Left hindlimb (tissue), 1 donor: ENCODE data around the gene MTMR1.
A peak's percentile ranks its signal among the peaks of the same experiment; 100 is the strongest.

Experiments used
- DNase-seq: peaks from one replicate; pipeline ENCODE4 v3.0.0-alpha.2; 2018

MTMR1 gene

DNA sequence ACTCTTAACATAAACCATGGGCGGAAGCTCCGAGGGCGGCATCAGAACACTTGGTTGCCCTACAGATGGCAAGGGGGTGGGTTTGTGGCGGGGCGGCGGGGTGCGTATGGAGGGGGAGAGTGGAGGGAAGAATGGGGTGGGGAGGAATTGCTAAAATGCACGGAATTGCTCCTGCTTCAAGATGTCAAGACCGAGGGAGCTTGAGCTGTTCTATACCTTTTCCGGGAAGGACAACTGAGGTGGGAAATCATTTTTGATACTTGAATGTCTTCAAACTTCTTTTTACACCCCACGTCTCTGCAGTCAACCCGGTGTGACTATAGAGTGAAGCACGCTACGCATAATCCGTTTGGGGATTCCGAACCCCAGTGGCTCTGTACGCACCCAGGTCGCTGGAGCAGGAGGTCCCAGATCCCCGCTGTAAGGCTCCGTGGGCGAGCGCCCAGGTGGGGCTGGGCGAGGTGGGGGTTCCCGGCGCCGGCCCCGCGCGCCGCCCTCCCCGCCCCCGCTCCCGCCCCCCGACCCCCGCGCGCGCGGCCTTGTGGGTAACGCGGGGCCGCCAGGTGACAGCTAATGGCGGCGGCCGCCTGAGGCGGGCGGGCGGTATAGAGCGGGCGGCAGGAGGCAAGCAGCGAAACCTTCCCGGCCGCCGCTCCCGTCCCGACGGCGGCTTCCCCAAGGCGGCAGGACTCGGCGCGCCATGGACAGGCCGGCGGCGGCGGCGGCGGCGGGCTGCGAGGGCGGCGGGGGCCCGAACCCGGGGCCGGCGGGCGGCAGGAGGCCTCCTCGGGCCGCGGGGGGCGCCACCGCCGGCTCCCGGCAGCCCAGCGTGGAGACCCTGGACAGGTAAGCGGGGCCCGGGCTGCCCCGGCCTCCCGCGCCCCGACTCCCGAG, at the start of gene MTMR1:
Gene MTMR1 (plus strand): TSS at position 566 of the 894 bp plus-strand sequence. CDS start 135 bp downstream, at position 701.
- peak; percentile 43 for DNase-seq

DNA sequence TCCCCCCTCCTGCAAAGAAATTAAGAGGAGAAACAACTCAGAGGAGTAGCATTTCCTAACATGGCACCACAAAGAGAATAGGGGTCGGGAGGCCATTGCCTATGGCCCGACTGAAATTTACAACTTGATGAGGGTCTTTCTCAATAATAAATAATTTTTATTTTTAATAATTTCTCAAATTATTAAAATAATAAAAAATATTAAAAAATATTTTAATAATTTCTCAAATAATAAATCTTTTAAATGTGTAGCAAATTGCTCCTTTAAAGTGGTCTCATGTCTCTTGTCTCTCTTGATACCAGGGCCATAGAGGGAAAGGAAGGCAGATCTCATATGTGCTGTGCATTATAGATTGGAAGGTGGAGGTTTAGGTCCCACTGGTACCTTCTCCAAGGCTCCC, 49.2 kb upstream of the MTMR1 start:
- no peak for DNase-seq

DNA sequence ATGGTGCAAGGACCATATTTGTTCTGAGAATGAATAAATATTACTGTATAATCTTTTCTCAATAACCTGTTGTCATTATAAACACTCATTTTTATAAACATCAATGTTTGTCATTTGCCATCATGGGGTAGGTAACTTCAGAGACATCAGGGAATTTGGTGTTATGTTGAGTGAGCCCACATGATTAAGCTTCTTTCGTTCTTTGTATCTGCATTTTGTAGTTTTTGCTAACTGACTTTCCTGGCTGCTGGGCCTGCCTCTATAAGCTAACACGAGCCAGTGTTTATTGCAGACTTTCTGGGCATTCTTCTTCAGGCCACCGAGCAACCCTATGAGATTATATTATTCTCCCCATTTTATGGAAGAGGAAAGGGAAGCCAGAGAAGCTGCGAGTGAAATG, 48.8 kb upstream of the MTMR1 start:
- no peak for DNase-seq

DNA sequence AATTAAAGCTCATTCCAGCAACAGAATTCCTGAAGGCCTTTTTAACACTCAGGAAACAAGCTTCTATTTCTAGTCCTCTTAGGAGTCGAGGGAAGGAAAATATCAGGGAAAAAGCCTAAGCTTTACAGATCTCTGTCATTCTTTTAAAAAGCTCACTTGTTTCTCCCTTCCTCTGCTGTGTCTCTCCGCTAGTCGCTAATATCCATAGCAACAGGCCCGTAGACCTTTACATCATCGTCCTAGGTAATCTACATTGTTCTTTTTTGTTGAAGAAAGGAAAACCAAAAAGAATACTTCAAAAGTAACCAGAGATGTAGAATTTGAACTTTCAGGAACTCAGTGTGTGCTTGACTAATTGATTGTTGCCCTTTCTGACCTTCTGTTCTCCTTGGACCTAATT, 45.9 kb upstream of the MTMR1 start:
- DNase-seq: no peak

DNA sequence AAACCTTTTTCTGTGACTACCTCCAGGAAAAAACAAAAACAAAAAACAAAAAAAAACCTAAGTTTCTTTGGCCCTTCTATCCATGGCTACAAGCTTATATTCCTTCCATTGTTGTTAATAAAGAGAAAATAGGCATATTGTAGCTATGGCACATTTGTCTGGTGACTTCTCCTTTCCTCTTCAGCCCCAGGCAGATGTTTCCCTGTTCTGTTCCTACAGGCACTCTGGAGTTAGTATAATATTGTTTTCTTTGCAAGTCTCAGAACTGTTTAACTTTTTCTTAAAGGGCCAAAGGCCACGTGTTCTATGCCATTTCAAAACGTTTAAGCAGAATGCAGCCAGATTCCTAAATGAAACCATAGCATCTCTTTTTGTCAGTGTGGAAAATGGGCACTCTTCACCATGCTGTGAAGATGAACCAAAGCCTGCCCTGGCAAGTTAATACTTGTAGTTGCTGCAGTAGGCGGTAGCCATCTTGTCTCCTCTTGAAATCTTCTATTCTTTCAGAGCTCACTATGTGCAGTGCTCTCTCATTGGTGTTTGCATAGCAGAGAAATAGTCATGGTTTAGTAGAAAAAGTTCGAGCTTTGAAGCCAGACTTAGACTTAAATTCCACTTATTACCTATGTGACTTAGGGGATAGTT, 44.8 kb upstream of the MTMR1 start:
- DNase-seq: no peak

DNA sequence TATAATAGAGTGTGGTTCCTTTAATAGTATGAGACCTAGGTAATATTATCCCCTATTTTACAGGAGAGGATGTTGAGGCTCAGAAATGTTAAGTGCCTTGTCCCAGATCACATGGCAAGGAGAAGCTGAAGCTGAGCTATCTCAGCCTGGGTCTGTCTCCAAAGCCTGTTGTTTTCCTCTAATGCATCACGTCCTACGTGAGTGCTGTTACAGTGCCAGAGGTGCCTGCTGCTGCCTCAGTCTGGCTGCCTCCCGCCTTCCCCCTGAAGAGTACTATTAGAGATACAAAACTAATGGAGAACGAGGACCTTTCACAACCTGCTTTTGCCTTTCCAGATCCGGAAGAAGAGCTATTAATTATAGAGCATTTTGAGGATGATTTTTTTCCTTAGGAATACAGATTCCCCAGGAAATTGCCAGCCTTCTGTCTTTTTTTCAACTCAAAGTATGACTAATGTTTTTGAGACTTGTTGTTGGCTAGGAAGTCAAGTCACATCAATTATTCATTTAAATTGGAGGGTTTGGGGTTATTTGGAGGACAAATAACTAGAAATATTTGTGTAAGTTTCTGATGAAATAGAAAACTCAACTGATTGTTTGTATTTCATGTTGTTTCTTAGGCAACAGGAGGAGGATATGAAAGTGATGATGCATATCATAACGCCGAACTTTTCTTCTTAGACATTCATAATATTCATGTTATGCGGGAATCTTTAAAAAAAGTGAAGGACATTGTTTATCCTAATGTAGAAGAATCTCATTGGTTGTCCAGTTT, 43.9 kb upstream of the MTMR1 start:
- DNase-seq: no peak

DNA sequence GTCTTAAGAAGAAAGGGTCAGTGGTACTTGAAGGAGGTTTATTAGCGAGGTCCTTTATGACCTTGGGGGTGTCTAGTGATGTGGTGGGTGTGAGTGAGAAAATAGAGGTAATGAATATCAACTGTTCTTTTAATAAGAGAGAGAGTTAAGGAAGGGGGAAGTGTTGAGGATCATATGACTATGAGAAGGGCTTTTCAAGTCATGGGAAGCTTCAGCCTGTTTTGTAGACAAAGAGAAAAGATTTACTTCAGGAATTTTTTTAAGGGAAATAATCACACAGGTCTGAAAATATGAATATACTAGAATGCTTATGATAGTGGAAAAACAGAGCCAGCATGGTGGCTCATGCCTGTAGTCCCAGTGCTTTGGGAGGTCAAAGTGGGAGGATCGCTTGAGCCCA, 41.3 kb upstream of the MTMR1 start:
- DNase-seq: no peak

DNA sequence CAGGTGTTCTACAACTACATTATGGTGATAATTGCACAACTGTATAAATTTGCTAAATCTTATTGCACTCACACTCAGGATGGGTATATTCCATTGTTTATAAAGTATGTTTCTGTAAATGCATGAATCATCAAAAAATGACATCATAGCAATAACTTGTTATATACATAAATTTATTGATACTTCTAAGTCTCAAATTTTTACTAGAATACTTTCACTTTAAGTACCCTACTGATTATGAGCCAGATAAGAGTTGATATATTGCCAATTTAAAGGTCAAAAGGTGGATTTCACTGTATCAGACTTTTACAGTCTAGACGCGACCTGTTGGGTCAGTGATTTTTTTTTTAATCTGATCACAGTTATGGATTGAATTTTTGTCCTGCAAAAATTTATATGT, 37.4 kb upstream of the MTMR1 start:
- no peak for DNase-seq

DNA sequence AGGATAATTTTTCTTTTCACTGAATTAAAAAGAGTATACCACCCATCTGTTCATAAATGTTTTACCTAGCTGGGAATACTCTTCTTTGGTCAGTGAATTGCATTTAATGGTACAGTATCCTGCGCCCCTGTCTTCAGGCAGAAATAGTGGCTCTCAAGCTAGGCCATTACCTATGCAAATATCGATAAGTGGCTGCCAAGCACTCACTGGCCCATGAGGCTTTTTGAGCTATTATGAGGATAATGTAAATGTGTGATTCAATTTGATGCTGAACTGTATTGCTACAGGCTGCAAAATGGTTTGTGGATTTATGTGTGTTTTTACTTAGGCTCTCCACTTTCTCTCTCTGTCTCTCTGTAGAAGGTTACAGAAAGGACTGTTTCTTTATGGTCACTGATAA, 30.1 kb upstream of the MTMR1 start:
- DNase-seq: no peak

DNA sequence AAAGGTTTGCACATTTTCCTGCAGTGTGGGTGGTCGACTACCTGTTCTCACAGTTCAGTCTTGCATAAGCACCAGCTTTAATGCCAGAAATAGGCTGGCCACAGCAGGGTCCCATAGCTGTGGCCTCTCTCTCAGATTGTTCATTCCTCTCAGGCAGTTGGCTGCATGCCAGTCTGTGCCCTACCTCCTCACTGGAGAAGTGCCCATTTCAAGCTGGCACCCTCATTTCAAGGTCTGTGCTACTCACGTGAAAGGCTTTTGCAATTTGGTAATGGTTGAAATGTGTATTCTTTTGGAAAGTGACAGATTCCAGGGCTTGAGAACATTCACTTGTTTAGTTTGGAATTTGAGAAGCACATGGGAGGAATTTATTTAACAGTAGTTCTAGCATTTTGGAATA, 28.9 kb upstream of the MTMR1 start:
- DNase-seq: no peak

DNA sequence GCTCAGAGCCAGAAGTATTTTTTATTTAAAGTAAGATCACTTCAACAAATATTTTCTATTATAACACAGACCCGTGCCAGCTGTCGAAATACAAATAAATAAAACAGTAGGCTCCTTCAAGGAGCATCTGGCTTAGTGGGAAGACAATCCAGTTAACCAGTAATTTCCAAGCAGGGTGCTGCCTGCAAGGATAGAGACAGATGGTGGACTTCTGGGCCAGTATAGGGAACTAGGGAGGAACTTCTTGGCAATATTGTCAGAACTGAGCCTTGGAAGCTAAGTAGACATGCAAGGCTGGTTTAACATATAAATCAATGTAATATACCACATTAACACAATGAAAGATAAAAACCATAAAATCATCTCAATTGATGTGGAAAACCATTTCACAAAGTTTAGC, 17.0 kb upstream of the MTMR1 start:
- no peak for DNase-seq

DNA sequence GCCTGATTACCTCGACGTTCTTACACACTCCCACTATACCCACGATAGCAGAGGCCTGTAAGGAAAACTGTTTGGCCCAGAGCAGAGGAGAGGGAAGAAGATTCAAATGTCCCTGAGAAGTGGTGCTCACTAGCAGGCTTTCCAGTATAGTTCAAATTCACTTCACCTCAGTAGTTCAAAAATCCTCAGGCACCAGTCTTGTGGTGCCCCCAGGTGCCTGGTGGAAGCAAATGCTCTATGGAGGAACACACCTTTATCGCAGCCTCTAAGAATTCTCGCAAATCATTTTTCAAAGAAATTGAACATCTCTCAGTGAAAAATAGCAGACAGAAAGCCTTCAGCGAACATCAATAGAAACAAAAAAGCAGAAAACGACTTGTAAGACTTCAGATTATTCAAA, 12.2 kb upstream of the MTMR1 start:
- DNase-seq: no peak

DNA sequence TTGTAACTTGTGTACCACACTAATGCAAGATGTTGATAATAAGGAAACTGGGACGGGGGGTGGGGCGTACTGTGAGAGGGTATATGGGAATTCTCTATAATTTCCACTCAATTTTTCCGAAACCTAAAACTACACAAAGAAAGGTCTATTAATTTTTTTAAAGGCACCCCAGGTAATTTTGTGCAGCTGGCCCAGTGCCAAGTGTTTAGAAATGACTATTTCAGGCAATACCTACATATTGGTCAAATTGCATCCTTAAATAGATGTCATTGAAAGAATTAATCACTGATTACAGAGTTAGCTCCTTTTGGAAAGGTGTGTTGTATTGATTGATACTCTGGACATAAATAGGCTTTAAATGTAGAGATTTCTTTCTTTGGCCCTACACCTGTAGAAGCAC, 10.1 kb upstream of the MTMR1 start:
- DNase-seq: no peak

DNA sequence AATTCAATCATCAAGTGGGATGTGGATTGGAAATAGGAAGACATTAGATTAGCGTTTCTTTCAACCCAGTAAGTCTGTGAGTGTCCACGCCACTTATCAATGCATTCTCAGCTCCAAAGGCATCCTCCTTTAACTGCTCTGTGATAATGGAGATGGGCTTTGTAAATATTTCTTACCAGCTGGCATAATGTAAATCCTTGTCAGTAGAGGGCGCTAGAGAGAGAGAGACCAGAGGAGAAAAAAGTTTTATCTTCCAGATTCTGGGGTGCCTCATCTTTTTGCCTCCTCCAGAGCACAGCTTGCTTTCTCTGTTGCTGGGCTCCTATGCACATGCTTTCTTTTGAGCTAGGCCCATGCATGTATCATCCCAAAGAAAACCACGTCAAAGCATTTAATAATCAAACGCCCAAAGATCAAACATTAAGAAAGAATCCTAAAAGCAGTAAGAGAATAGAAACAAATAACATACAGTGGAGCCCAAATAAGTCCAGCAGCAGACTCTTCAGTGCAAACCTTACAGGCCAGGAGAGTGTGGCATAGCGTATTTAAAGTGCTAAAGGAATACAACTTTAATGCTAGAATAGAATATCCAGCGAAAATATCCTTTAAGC, 9.6 kb upstream of the MTMR1 start:
- no peak for DNase-seq

DNA sequence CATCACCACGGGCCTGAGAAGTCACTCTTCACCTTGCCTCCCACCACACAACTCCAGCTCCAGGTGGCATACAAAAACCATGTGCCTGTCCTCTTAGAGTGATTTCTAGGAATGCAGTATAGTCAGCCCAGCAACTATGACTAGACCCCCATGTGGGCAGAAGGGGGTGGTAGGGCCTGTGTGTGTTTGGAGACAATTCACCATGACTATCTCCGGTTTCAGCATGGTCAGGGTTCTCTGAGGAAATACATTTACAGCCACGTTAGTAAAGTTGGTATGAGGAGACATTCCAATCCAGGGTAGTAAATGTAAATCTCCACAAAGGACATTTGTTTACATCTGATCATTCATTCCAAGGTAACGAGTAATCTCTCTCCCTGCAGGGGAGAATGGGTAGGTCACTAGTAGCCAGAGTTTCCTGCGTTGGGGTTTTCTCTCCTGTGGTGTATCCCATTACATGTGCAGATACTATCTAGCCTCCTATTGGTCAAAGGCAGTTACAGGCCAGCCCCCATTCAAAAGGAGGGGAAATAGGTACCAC, 4.2 kb upstream of the MTMR1 start:
- no peak for DNase-seq

DNA sequence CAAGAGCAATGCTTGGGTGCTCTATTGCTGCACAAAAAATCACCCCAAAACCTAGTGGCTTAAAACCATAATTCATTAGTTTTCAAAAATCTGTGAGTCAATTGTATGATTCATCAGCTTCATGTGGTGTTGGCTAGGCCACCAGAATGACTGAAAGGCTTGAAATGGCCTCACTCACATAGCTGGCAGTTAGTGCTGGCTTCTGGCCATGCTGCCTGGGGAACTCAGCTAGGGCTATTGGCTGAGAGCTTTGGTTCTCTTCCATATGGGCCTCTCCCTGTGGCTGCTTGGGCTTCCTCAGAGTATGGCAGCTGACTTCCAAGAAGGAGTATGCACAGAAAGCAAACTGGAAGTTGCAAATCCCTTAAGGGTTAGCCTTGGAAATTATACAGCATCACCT, 3.1 kb upstream of the MTMR1 start:
- DNase-seq: no peak

DNA sequence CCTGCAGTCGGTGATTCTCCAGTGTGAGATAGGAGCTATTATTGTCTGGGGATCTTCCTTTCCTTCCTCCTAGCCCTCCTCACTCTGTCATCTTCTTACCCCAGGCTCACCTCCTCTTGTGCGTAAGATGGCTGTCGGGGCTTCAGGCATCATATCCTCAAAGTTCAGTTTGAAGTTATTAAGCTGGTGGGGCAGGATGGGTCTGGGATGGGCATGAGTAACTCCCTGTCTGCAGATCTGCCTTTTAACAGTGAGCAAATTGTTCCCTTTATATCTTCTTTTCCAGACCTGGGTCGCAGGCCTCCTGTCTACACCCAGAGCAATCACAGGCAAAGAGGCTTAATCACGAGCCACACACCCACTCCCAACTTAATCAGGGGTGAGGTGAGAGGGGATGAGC, 900 bp upstream of the MTMR1 start:
- DNase-seq: no peak

DNA sequence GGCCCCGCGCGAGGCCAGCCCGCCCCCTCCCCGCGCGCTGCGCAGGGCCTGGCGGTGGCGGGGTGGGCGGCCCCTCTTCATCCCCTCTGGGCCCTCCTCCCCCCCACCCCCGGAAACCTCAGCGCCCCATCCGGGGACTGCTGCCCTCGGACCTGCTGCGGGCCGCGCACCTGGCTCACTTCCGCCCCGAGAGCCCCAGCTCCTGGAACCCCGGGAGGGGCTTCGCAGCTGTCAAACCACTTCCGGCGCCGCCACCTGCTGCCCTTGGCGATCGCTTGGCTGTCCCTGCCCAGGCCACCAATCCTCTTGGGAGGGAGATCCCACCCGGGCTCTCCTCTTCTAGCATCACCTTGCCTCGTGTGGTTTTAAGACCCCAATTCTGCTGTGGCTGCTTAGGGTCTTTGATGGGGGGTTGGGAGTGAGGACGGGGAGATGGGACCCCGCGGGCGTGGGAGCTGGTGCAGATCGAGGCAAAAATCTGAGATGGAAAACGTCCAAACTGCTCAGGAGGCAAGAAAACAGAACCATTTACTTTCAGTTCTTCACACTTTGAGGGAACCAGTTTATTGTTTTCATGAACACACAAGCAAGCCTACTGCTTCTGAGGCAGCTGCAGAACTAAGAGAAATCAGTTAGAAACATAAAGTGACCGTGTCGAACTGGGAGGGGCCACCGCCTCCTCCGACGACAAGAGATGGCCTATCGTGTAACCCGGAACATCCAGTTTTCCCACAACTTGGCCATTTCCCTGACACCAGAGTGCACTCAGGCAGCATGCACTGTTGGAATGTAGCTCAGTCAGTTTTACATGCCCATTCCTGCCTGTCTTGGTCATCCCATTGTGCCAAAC, 754 bp downstream of the MTMR1 start:
- peak; percentile 55 for DNase-seq

DNA sequence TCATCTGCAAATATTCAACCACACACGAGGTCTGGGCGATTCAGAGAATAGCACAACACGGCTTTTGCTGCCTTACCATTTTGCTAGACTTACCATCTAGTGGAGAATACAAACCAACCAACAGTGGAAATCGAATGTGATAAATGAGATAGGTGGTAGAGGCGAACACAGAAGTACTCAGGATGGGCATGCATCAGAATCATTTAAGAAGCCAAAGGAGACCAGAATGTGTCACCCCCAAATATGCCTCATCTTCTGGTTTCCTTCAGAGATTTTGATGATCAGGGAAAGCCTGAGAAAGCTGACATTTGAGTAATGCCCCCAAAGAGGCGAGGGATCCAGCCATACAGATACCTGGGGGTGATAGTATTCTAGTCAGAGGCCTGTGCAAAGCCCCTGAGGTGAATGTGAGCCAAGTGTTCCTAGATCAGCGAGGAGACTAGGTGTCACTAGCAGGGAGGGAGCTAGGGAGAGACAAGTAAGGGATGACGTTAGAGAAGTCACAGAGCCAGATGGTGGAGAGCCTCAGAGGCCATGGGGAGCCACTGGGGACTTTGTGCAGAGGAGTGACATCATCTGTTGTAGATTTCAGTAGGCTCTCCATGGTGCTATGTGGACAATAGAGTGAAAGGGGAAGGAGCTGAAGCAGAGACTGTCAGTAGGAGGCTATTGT, 1.7 kb downstream of the MTMR1 start:
- DNase-seq: no peak

DNA sequence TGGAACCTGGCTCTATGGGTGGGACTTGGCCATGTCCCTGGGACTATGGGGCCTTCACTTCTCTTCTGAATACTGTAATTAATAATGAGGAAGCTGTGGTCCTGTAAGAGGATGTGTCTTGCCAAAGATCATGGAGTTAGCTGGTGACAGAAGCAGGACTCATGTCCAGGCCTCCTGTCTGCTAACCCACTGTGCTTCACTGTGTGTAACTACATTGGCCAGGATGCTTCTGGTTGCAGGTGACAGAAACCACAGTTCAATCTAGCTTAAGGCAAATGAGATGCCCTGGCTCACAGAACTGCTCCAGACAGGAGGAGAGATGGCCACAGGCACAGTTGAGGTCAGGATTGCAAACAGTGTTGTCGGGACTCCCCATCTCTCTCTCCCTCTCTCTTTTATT, 3.1 kb downstream of the MTMR1 start:
- no peak for DNase-seq

DNA sequence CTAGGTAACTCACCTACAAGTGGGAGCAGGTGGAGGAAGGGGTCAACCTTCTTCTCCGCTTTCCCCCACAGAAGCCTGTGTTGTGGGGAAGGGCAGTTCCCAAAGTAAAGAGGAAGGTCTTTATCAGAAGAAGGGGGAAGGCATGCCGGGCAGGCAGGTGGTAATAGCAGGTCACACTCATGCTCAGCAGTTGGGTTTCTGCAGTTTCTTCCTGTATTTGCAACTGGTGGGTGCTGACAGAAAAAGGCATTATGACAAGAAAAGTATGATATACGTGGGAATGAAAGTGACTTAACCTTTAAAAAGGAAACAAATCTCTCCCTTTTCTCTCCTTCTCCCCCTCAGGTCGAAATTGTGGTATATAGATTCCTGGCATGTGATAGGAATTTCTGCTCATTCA, 3.7 kb downstream of the MTMR1 start:
- DNase-seq: no peak
